Right forelimb (tissue), 1 donor: Measurements from ENCODE around the gene ANKRD11.

ENCODE experiments used
- DNase-seq: peaks from one replicate; pipeline ENCODE4 v3.0.0-alpha.2; 2018

The ANKRD11 gene

DNA sequence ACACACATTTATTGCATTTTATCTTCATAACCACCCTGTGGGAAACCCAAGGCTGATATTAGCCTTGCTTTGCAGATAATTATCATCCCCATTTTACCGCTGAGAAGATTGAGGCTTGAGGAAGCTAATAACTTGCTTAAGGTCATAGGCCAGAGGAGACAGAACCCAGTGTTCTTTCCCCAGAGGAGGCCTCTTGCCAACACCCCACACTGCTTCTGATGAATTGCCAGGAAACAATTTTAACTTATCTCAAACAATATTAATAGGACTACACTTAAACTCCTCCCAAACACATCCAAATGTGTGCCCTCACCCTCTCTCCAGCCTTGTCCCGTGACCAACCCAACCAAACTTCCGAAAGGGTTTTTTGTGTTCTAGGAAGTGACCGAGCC, 15.7 kb upstream of the ANKRD11 start:
- DNase-seq, result no peak

- DNase-seq, result peak; percentile 67
Measured at GRCh38 chr16:89505204-89506112, 15.1 kb upstream of the ANKRD11 start.

DNA sequence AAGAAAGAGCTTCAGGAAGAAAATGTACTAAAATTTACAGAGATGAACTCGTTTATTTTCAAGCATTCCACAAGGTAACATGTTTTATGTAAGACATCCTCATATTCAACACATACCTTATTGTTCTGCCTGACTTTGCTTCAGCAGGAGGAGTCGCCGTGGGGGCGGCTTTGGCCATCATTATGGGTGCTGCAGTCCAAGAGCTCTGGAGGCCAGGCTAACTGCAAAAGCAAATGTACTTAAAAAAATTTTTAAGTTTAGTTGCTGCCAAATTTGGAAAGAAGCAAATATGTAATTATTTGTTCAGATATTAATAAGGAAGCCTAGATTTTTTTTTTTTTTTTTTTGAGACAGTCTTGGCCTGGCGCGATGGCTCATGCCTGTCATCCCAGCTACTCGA, 13.7 kb upstream of the ANKRD11 start:
- no peak for DNase-seq

GRCh38 chr16:89502081-89502843, 11.9 kb upstream of the ANKRD11 start:
- DNase-seq, result no peak

GRCh38 chr16:89499767-89500166, 9.4 kb upstream of the ANKRD11 start:
- DNase-seq, result no peak

GRCh38 chr16:89498839-89499238, 8.5 kb upstream of the ANKRD11 start:
- no peak for DNase-seq

GRCh38 chr16:89495121-89495520, 4.8 kb upstream of the ANKRD11 start:
- no peak for DNase-seq

GRCh38 chr16:89493776-89494175, 3.4 kb upstream of the ANKRD11 start:
- DNase-seq, result no peak

DNA sequence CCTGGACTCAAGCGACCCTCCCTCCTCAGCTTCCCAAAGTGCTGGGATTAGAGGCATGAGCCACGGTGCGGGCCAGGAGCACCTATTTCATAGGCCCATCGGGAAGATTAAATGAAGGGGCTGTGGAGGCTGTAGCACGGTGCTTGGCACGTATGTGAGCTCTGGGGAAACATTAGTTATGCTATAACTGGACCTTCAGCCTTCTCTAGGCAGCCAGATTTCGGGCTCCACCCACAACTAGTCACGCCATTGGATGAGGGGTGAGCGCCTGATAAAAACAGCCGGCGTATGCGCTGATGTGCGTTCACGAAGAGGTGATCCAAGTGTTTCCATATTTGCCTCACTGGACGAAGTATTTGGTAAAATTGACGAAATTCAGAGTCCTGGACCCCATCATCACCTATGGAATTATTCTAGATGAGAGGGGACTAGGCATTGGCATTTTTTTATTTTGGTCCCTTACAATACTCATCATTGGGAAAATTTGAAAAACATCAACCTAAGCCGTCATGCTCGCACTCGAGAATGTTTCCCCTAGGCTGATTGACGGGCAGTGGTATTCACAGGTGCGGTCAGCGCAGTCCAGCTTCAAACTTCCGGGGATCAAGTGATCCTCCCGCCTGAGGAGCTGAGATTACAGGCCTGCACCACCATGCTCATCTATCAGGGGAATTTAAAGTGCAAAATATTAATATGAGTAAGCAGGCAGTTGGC, 1.8 kb upstream of the ANKRD11 start:
- no peak for DNase-seq

- no peak for DNase-seq
Measured at GRCh38 chr16:89491238-89491869, 993 bp upstream of the ANKRD11 start.

DNA sequence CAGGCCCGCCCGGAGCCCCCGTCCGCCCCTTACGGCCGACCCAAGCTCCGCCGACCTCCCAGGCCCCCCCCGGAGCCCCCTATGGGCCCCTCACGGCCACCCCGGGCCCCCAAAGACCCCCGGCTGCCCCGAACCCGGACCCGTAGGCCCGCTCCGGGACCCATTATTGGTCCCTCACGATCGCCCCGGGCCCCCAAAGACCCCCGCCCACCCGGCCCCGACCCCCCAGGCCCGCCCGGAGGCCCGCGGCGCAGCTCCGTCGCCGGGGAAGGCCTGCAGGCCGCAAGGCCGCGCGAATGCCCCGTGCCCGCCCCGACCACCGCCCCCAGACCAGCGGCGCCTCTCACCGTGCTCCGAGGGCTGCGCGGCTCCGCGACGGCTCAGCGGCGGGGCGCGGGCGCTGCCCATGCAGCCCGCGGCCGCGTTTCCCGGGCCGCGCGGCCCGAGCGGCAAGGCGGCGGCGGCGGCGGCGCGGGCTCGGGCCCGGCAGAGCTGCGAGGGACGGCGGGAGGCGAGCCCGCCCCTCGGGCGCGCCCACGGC, 393 bp downstream of the ANKRD11 start:
- DNase-seq, result no peak

- peak; percentile 88 for DNase-seq
Measured at GRCh38 chr16:89489040-89489897, 1.1 kb downstream of the ANKRD11 start.

GRCh38 chr16:89485701-89486246, 4.6 kb downstream of the ANKRD11 start:
- no peak for DNase-seq

DNA sequence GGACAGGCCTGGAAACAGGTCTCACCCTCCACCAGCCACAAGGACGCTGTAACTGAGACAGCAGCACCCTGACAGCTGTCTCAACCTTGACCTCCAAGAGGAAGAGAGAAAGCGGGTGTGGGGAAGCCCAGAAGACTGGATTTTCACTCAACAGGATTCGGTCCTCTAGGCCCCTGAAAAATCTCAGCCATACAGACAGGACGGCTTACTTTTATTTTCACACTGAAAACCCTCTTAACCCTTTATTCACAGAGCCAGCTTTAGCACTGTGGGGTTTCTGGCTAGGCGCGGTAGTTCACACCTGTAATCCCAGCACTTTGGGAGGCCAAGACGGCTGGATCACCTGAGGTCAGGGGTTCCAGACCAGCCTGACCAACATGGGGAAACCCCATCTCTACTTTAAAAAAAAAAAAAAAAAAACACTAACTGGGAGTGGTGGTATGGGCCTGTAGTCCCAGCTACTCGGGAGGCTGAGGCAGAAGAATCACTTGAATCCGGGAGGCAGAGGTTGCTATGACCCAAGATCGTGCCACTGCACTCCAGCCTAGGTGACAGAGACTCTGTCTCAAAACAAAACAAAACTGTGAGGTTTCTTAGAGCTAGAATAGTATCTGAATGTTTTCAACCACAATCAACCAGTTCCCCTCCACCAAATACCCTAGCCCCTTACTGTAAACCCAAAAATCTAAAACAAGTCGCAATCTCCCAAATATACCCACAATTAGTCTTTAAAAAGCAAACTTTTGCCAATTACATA, 5.3 kb downstream of the ANKRD11 start:
- no peak for DNase-seq

GRCh38 chr16:89484041-89484501, 6.3 kb downstream of the ANKRD11 start:
- no peak for DNase-seq

DNA sequence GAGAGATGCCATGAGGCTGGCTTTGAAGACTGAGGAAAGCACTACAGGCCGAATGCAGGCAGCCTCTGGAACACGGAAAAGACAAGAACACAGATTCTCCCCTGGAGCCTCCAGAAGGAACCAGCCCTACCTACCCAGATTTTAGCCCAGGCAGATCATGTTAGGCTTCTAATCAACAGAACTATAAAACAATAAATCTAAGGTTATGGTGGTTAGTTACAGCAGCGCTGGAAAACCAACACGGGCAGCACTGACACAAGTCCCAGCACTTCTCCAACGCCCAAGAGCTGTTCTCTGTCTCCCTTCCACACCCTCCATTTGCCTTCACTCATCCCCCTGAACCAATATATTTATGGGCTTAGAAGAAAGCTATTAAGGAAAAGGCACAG, 7.5 kb downstream of the ANKRD11 start:
- no peak for DNase-seq

- no peak for DNase-seq
Measured at GRCh38 chr16:89482150-89482816, 8.1 kb downstream of the ANKRD11 start.

DNA sequence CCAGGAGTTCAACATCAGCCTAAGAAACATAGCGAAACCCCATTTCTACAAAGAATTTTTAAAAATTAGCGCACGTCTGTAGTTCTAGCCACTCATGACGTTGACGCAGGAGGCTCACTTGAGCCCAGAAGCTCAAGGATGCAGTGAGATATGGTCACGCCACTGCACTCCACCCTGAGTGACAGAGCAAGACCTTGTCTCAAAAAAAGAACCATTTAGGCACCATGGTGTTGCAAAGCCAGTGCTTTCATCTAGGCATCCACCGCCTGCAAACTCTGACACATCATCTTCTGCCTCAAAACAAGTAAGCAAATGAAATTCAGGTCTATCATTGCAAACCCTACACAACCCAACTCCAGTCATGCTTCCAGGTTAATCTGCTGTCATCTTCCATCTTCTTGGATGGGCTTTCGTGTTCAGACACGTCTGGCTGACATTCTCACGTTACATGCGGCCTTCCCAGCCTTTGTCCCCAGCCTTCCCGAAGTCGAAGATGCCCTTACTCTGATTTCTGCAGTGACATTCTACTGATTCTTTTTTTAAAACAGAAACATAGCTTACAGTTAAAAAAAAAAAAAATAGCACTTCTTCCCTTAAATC, 8.9 kb downstream of the ANKRD11 start:
- no peak for DNase-seq

DNA sequence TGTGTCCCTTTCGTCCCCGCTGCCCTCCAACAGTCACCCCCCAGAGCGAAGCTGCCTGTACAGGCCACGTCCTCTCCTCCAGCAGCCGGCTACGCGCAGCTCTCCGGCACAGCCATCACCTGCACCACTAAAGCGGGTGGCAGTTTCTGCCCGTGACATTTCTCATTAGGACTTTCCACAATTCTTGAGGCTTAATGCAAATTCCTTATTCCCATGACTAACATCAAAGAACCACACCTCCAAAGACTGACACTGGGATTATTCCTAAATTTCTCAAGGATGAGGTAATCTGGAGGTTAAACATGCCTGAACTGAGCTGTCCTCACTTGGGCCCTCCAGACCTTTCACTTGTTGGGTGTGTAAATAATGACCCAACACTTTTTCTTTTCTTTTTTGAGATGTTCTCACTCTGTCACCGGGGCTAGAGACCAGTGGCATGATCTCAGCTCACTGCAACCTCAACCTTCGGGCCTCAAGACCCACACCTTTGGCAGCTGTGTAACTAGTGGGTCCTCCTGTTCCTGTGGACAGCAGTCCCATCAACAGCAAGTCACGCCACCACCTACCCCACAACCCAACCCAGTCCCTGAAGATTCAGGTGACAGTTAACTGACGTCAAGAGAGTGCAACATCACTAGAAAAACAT, 11.7 kb downstream of the ANKRD11 start:
- DNase-seq, result no peak
